ENCODE results near the gene TNS1. TPM values are rescaled to one million over a fixed set of nuclear protein-coding genes. Genes with fewer than 3 reads are reported as not detected.

The TNS1 gene
- total RNA-seq, 1 donor from 2014 or later = 0.24 TPM

GRCh38 chr2:218016810-218017209, 14.0 kb upstream of the TNS1 start:
- Mint-ChIP-seq H3K4me3 (no peak overlapping the region), H3K9me3 (no peaks in the 10 kb centered on the region), H3K27me3 (ENCODE audit: insufficient read depth, low read depth) (peaks cover 9% of the 10 kb centered on the region), H3K27ac (peak overlapping the region; percentile 62), H3K36me3 (no peaks in the 10 kb centered on the region), H3K4me1 (peaks cover 56% of the 10 kb centered on the region)
- Histone ChIP-seq H3K4me3 (no peak overlapping the region), H3K9ac (no peak overlapping the region), H3K27me3 (peaks cover 11% of the 10 kb centered on the region), H3K9me3 (ENCODE audit: low read depth) (no peaks in the 10 kb centered on the region), H4K20me1 (ENCODE audit: low read depth) (no peaks in the 10 kb centered on the region), H3K4me1 (peaks cover 21% of the 10 kb centered on the region), H2AFZ (replicated peaks) (no peak overlapping the region), H3K36me3 (no peaks in the 10 kb centered on the region), H3K27ac (no peak overlapping the region), H3F3A (ENCODE audit: low read depth) (peaks cover 13% of the 10 kb centered on the region), H3K79me2 (ENCODE audit: low read depth) (no peaks in the 10 kb centered on the region), H3K4me2 (no peak overlapping the region)
- DNase-seq (ENCODE audit: low spot score) = no peak
- TF ChIP-seq CTCF (IDR thresholded peaks at IDR 0.05) = no peak
- no peak for TF ChIP-seq EZH2 (IDR thresholded peaks at IDR 0.05)
- no peak for TF ChIP-seq EZH2phosphoT487 (IDR thresholded peaks at IDR 0.05)

GRCh38 chr2:218015586-218016521, 13.1 kb upstream of the TNS1 start:
- peak; percentile 61 for DNase-seq (ENCODE audit: low spot score)
- Histone ChIP-seq H3K4me2 (peak overlapping the region; percentile 68), H3K4me3 (no peak overlapping the region), H3K9me3 (ENCODE audit: low read depth) (no peaks in the 10 kb centered on the region), H2AFZ (replicated peaks) (no peak overlapping the region), H3K27me3 (peaks cover 21% of the 10 kb centered on the region), H3F3A (ENCODE audit: low read depth) (peaks cover 15% of the 10 kb centered on the region), H3K79me2 (ENCODE audit: low read depth) (no peaks in the 10 kb centered on the region), H3K4me1 (peaks cover 25% of the 10 kb centered on the region), H3K36me3 (no peaks in the 10 kb centered on the region), H4K20me1 (ENCODE audit: low read depth) (no peaks in the 10 kb centered on the region), H3K9ac (no peak overlapping the region), H3K27ac (no peak overlapping the region)
- Mint-ChIP-seq H3K27me3 (ENCODE audit: insufficient read depth, low read depth) (peaks cover 9% of the 10 kb centered on the region), H3K4me3 (no peak overlapping the region), H3K9me3 (no peaks in the 10 kb centered on the region), H3K36me3 (no peaks in the 10 kb centered on the region), H3K27ac (peak overlapping the region; percentile 62), H3K4me1 (peaks cover 60% of the 10 kb centered on the region)
- TF ChIP-seq EZH2 (IDR thresholded peaks at IDR 0.05) = no peak
- TF ChIP-seq EZH2phosphoT487 (IDR thresholded peaks at IDR 0.05) = no peak
- no peak for TF ChIP-seq CTCF (IDR thresholded peaks at IDR 0.05)

- H3K27ac Mint-ChIP-seq = peak overlapping the region; percentile 10
- H2AFZ ChIP-seq (replicated peaks) = no peak overlapping the region
- no peaks in the 10 kb centered on the region for H3K36me3 ChIP-seq
- no peaks in the 10 kb centered on the region for H3K9me3 ChIP-seq (ENCODE audit: low read depth)
- peaks cover 12% of the 10 kb centered on the region for H3K27me3 Mint-ChIP-seq (ENCODE audit: insufficient read depth, low read depth)
- no peaks in the 10 kb centered on the region for H4K20me1 ChIP-seq (ENCODE audit: low read depth)
- no peaks in the 10 kb centered on the region for H3K9me3 Mint-ChIP-seq
- no peak overlapping the region for H3K4me3 Mint-ChIP-seq
- H3K36me3 Mint-ChIP-seq = no peaks in the 10 kb centered on the region
- peaks cover 56% of the 10 kb centered on the region for H3K4me1 Mint-ChIP-seq
- H3K4me2 ChIP-seq = peak overlapping the region; percentile 68
- no peak for TF ChIP-seq EZH2 (IDR thresholded peaks at IDR 0.05)
- TF ChIP-seq CTCF (IDR thresholded peaks at IDR 0.05) = no peak
- no peak for TF ChIP-seq EZH2phosphoT487 (IDR thresholded peaks at IDR 0.05)
- H3F3A ChIP-seq (ENCODE audit: low read depth) = peaks cover 14% of the 10 kb centered on the region
- peaks cover 31% of the 10 kb centered on the region for H3K4me1 ChIP-seq
- no peak for DNase-seq (ENCODE audit: low spot score)
- no peak overlapping the region for H3K9ac ChIP-seq
- no peaks in the 10 kb centered on the region for H3K79me2 ChIP-seq (ENCODE audit: low read depth)
- no peak overlapping the region for H3K27ac ChIP-seq
- peaks cover 30% of the 10 kb centered on the region for H3K27me3 ChIP-seq
- no peak overlapping the region for H3K4me3 ChIP-seq
These were observed 12.2 kb upstream of the TNS1 start for GRCh38 chr2:218014706-218015585.
